PC-3 (cell line): ENCODE measurements around the gene BOD1. TPM values are rescaled to one million over a fixed set of nuclear protein-coding genes. Genes with fewer than 3 reads are reported as not detected.

ENCODE experiments used
- ATAC-seq: fragments of 200-7000 bp; cut with Tn5 transposase; 2 replicates; pipeline ENCODE4 v1.9.1; 2020; ENCODE audit warnings: mild to moderate bottlenecking, moderate library complexity
- BruUV-seq: library from RNA; stranded (reverse); fragments of 400-500 nt; replicated peaks from 2 replicates; lab custom pipeline; 2021; lab: Mats Ljungman, UMichigan
- CTCF ChIA-PET: fragments of 300-600 bp; sonication (Branson Sonifier 250); formaldehyde crosslinking; loops from one replicate; lab custom pipeline; 2022; ENCODE audit warnings: antibody characterized with exemption; lab: Charles Lee
- POLR2A ChIA-PET: fragments of 300-600 bp; sonication (Branson Sonifier 250); formaldehyde crosslinking; loops from one replicate; lab custom pipeline; 2022; ENCODE audit warnings: antibody characterized with exemption; ENCODE audit not compliant: unreplicated experiment; lab: Charles Lee
- DNase-seq: peaks from one replicate; pipeline ENCODE4 v3.0.0-alpha.2; 2015
- H2AFZ ChIP-seq: fragments of 300-600 bp; sonication (generic); 2 replicates; pipeline ENCODE4 v1.6.0; 2016; ENCODE audit warnings: antibody characterized with exemption, low read length
- H3F3A ChIP-seq: fragments of 300-600 bp; sonication (generic); one replicate; pipeline ENCODE4 v1.6.0; 2017; ENCODE audit warnings: antibody characterized with exemption, low read length, control low read depth, mild to moderate bottlenecking; ENCODE audit not compliant: unreplicated experiment
- H3K27ac ChIP-seq: fragments of 300-600 bp; sonication (generic); 2 replicates; pipeline ENCODE4 v1.5.1; 2016; ENCODE audit warnings: mild to moderate bottlenecking, low read length
- H3K27me3 ChIP-seq: fragments of 300-600 bp; sonication (generic); 2 replicates; pipeline ENCODE4 v1.6.1; 2016; ENCODE audit warnings: low read length, mixed read lengths
- H3K36me3 ChIP-seq: fragments of 300-600 bp; sonication (generic); 2 replicates; pipeline ENCODE4 v1.6.1; 2016; ENCODE audit warnings: low read depth, mixed run types, low read length, mixed read lengths
- H3K4me1 ChIP-seq: fragments of 300-600 bp; sonication (generic); 2 replicates; pipeline ENCODE4 v1.5.1; 2016; ENCODE audit warnings: low read length; ENCODE audit not compliant: insufficient read depth
- H3K4me2 ChIP-seq: fragments of 300-600 bp; sonication (generic); 2 replicates; pipeline ENCODE4 v1.6.0; 2016; ENCODE audit warnings: low read length
- H3K4me3 ChIP-seq: fragments of 300-600 bp; sonication (generic); 2 replicates; pipeline ENCODE4 v1.5.1; 2016; ENCODE audit warnings: mild to moderate bottlenecking, low read length, mixed read lengths
- H3K79me2 ChIP-seq: fragments of 300-600 bp; sonication (generic); 2 replicates; pipeline ENCODE4 v1.6.1; 2017; ENCODE audit warnings: low read length, mixed read lengths
- H3K9ac ChIP-seq: fragments of 300-600 bp; sonication (generic); 2 replicates; pipeline ENCODE4 v1.6.0; 2016; ENCODE audit warnings: mild to moderate bottlenecking, low read length
- H3K9me2 ChIP-seq: fragments of 300-600 bp; sonication (generic); replicated peaks from 2 replicates; pipeline ENCODE4 v1.6.1; 2016; ENCODE audit warnings: mixed run types, low read length, mixed read lengths
- H3K9me3 ChIP-seq: fragments of 300-600 bp; sonication (generic); 2 replicates; pipeline ENCODE4 v1.6.1; 2016; ENCODE audit warnings: low read length, mixed read lengths
- H4K20me1 ChIP-seq: fragments of 300-600 bp; sonication (generic); 2 replicates; pipeline ENCODE4 v1.6.1; 2016; ENCODE audit warnings: low read length, mixed read lengths
- EZH2 ChIP-seq: fragments of 300-600 bp; sonication (generic); IDR thresholded peaks from one replicate; pipeline ENCODE4 v1.6.1; 2017; ENCODE audit warnings: antibody characterized with exemption, mild to moderate bottlenecking, low read length; ENCODE audit not compliant: unreplicated experiment
- EZH2phosphoT487 ChIP-seq: fragments of 300-600 bp; sonication (generic); IDR thresholded peaks from 2 replicates; pipeline ENCODE4 v1.6.1; 2018; ENCODE audit warnings: mild to moderate bottlenecking, antibody characterized with exemption, low read length, borderline replicate concordance
- intact Hi-C: fragments of 100-400 bp; cut with micrococcal nuclease; formaldehyde crosslinking; loops from 2 replicates; pipeline ENCODE4 v1.9.0; 2023
- total RNA-seq: library from RNA; depleted of rRNA; stranded (reverse); fragments of >200 nt; gene quantifications from 2 replicates; pipeline ENCODE4 v1.2.3, GENCODE V29; 2014
- TF ChIP-seq, protein P1 (sequence below): fragments of 300-600 bp; sonication (generic); conservative IDR thresholded peaks from 2 replicates; pipeline ENCODE4 v1.5.1; 2017; ENCODE audit warnings: antibody characterized with exemption, low read depth, mild to moderate bottlenecking, low read length

BOD1 gene
- total RNA-seq, 1 experiment from 2014 or later: 153 TPM

DNA sequence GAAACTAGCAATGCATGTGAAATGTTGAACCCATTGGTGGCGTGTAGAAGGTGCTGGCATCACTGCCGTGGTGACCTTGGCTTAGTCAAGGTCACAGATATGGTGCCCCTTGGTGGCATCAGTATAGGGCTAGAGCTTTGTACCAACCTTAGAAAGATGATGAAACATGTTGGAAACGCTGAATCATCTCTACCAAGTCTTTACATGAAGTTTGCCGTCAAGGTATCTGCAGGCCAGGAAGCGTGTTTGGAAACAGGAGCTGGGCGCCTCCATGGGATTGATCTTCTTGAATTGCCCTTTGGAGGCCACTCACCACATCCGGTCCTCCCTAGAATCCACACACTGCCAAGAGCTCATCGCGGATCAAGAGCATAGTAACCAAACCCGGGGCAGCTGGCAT lies 16.9 kb upstream of the BOD1 start:
- Histone ChIP-seq H3K9me3 (no peaks in the 10 kb centered on the region), H2AFZ (no peak overlapping the region), H3F3A (no peaks in the 10 kb centered on the region), H3K4me3 (no peak overlapping the region), H3K4me1 (no peaks in the 10 kb centered on the region), H4K20me1 (no peaks in the 10 kb centered on the region), H3K27ac (no peak overlapping the region), H3K9me2 (no peaks in the 10 kb centered on the region), H3K79me2 (no peaks in the 10 kb centered on the region), H3K36me3 (no peaks in the 10 kb centered on the region), H3K9ac (no peak overlapping the region), H3K4me2 (no peak overlapping the region), H3K27me3 (no peaks in the 10 kb centered on the region)
- ATAC-seq (no peak), DNase-seq (no peak)
- intact Hi-C loops: no loop called here
- no TSS peak for BruUV-seq
- TF ChIP-seq EZH2phosphoT487 (no peak), EZH2 (no peak)
- TF ChIP-seq, protein P1, sequence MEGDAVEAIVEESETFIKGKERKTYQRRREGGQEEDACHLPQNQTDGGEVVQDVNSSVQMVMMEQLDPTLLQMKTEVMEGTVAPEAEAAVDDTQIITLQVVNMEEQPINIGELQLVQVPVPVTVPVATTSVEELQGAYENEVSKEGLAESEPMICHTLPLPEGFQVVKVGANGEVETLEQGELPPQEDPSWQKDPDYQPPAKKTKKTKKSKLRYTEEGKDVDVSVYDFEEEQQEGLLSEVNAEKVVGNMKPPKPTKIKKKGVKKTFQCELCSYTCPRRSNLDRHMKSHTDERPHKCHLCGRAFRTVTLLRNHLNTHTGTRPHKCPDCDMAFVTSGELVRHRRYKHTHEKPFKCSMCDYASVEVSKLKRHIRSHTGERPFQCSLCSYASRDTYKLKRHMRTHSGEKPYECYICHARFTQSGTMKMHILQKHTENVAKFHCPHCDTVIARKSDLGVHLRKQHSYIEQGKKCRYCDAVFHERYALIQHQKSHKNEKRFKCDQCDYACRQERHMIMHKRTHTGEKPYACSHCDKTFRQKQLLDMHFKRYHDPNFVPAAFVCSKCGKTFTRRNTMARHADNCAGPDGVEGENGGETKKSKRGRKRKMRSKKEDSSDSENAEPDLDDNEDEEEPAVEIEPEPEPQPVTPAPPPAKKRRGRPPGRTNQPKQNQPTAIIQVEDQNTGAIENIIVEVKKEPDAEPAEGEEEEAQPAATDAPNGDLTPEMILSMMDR: no peak
- CTCF ChIA-PET: no interaction called here
- POLR2A ChIA-PET: no interaction called here

GRCh38 chr5:173631478-173631877 lies 15.0 kb upstream of the BOD1 start:
- no peak overlapping the region for H3K4me3 ChIP-seq
- no peak overlapping the region for H3K27ac ChIP-seq
- no peak overlapping the region for H2AFZ ChIP-seq
- no peak for DNase-seq
- no peaks in the 10 kb centered on the region for H3K36me3 ChIP-seq
- intact Hi-C loops: no loop called here
- ATAC-seq: no peak
- no peaks in the 10 kb centered on the region for H3K27me3 ChIP-seq
- H3K4me1 ChIP-seq: no peaks in the 10 kb centered on the region
- no peak overlapping the region for H3K9ac ChIP-seq
- no peak overlapping the region for H3K4me2 ChIP-seq
- BruUV-seq: no TSS peak
- no peaks in the 10 kb centered on the region for H3K9me2 ChIP-seq
- ChIA-PET CTCF (no interaction called here), POLR2A (no interaction called here)
- H3K79me2 ChIP-seq: no peaks in the 10 kb centered on the region
- TF ChIP-seq EZH2: no peak
- H3F3A ChIP-seq: no peaks in the 10 kb centered on the region
- H3K9me3 ChIP-seq: no peaks in the 10 kb centered on the region
- no peaks in the 10 kb centered on the region for H4K20me1 ChIP-seq

GRCh38 chr5:173630724-173631365 lies 14.4 kb upstream of the BOD1 start:
- Histone ChIP-seq H3K4me3 (no peak overlapping the region), H3K79me2 (no peaks in the 10 kb centered on the region), H3K9ac (no peak overlapping the region), H2AFZ (no peak overlapping the region), H3K9me2 (no peaks in the 10 kb centered on the region), H3K9me3 (no peaks in the 10 kb centered on the region), H3F3A (no peaks in the 10 kb centered on the region), H3K4me1 (no peaks in the 10 kb centered on the region), H3K36me3 (no peaks in the 10 kb centered on the region), H3K27ac (no peak overlapping the region), H4K20me1 (no peaks in the 10 kb centered on the region), H3K4me2 (no peak overlapping the region), H3K27me3 (no peaks in the 10 kb centered on the region)
- no peak for TF ChIP-seq EZH2phosphoT487
- TF ChIP-seq EZH2: no peak
- CTCF ChIA-PET: no interaction called here
- POLR2A ChIA-PET: no interaction called here
- intact Hi-C loops: no loop called here
- DNase-seq: no peak
- no TSS peak for BruUV-seq
- no peak for ATAC-seq
